Bronchial epithelial cell (primary cell): ENCODE results near the gene LRRC61. TPM values are rescaled to one million over a fixed set of nuclear protein-coding genes. Genes with fewer than 3 reads are reported as not detected.

Experiments used
- DNase-seq: peaks from one replicate; pipeline ENCODE4 v3.0.0-alpha.2; 2010; ENCODE audit warnings: low read depth
- FAIRE-seq: peaks from 2 replicates; lab custom pipeline; 2011; peaks lifted over from hg19 to GRCh38; lab: Jason Lieb, UNC
- H3K27me3 ChIP-seq: 2 replicates; pipeline ENCODE4 v1.5.1; 2011; ENCODE audit warnings: low read length; ENCODE audit not compliant: control insufficient read depth, insufficient read depth
- H3K36me3 ChIP-seq: 2 replicates; pipeline ENCODE4 v1.5.1; 2011; ENCODE audit warnings: low read length; ENCODE audit not compliant: control insufficient read depth, insufficient read depth
- H3K4me3 ChIP-seq: 2 replicates; pipeline ENCODE4 v1.5.1; 2011; ENCODE audit warnings: mild to moderate bottlenecking, low read depth, low read length, control low read depth
- CTCF ChIP-seq: IDR thresholded peaks from 2 replicates; pipeline ENCODE4 v1.5.1; 2011; ENCODE audit warnings: mild to moderate bottlenecking, moderate library complexity, low read length, control low read depth, inconsistent platforms; ENCODE audit not compliant: insufficient read depth, severe bottlenecking
- total RNA-seq: library from RNA; depleted of rRNA; stranded (reverse); fragments of >200 nt; gene quantifications from 2 replicates; pipeline ENCODE4 v1.2.1, GENCODE V29; 2014

The LRRC61 gene
- total RNA-seq, 1 donor from 2014 or later: 7.6 TPM

DNA sequence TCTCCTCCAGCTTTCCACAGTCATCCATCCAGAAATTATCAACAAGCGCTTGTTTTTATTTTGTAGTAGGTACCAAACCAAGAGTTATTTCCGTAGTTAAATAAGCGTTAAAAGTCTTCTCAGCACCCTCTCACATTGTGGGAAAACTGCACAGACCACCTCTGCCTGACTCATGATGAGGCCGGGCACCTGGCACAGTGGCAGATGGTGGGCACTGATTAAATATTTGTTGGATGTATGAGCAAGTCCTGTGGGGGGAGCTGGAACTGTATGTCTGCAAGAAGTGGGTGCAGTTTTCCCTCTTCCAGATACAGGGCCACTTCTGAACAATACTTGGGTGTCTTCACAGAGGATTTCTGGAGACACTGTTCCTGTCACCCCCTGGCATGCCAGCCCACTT lies 40.2 kb downstream of the LRRC61 start:
- Histone ChIP-seq H3K4me3 (no peak overlapping the region), H3K27me3 (no peaks in the 10 kb centered on the region), H3K36me3 (no peaks in the 10 kb centered on the region)
- FAIRE-seq (no peak), DNase-seq (no peak)
- TF ChIP-seq CTCF: no peak

DNA sequence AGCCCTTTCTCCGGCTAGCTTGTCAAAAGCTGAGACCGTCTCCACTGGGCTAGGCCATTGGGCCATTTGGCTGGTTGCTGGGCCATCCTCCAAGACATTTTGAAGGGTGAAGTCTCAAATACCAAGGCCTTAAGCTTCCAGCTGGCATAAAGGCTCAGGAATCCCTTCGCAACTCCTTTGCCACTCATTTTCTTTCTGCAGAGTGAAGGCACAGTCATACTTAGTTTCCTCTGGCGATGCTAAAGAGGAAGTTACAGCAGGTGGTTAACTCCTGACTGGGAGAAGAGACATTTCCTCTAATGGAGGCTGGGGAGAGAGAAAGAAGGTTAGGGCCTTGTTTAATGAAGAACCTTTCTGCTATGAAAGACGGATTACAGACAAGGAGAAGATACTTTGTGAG lies 40.7 kb downstream of the LRRC61 start:
- Histone ChIP-seq H3K36me3 (no peaks in the 10 kb centered on the region), H3K4me3 (no peak overlapping the region), H3K27me3 (no peaks in the 10 kb centered on the region)
- FAIRE-seq: no peak
- DNase-seq: no peak
- no peak for TF ChIP-seq CTCF

- no peak overlapping the region for H3K4me3 ChIP-seq
- H3K36me3 ChIP-seq: no peaks in the 10 kb centered on the region
- DNase-seq (no peak), FAIRE-seq (no peak)
- H3K27me3 ChIP-seq: no peaks in the 10 kb centered on the region
- no peak for TF ChIP-seq CTCF
Measured at GRCh38 chr7:150365194-150365593, 42.0 kb downstream of the LRRC61 start.

DNA sequence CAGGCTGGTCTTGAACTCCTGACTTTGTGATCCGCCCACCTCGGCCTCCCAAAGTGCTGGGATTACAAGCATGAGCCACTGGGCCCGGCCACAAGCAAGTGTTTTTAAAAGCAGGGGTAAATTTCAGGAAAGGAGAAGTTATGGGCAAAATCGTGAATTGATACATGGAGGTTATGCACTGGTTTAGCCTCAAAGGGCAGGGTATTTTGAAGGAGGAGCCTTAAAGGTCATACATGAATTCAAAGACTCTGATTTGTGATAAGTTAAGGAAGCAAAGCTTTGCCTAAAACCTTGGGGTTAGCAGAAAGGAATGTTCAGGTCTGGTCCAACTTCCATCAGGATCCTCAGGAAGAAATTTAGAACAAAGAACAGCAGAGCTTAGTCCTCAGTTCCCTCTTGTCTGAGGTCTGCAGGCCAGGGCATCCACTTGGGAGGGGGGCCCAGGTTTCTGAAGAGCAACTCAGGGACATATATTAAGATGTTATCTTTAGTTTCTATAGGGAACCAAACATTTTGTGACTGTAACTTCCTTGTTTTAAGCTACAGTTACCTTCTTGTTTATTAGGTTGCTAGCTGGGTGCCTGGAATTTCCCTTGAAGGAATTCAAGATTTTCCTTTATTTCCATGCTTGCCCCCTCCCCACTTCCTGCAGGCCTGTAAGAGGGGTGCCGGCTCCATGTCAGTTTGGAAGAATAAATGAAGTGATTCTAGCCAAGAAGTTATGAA lies 42.7 kb downstream of the LRRC61 start:
- H3K36me3 ChIP-seq: no peaks in the 10 kb centered on the region
- H3K4me3 ChIP-seq: no peak overlapping the region
- DNase-seq (no peak), FAIRE-seq (no peak)
- H3K27me3 ChIP-seq: no peaks in the 10 kb centered on the region
- TF ChIP-seq CTCF: no peak

DNA sequence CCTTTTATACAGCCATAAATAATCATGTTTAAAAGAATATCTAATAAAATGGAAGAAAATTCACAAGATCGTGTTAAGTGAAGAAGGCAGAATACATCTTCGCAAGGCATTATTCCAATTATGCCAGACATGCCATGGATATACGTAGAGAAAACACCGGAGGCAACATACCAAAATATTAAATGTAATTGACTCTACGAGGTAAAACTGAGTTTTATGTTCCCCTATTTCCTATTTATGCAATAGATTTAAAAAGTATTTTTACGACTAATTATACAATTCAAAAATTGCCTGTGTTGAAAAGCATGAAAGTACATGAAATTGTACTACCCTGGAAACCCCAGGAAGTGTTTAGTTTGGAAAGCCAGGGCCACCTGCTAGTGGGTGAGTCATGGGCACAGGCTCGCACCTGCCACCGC lies 44.5 kb downstream of the LRRC61 start:
- Histone ChIP-seq H3K36me3 (peaks cover 2% of the 10 kb centered on the region), H3K4me3 (peak overlapping the region; percentile 72), H3K27me3 (no peaks in the 10 kb centered on the region)
- FAIRE-seq (no peak), DNase-seq (peak; percentile 62)
- no peak for TF ChIP-seq CTCF
